Body of pancreas (tissue), 4 donors: ENCODE measurements around the gene ACTG2.

Source experiments
- POLR2A ChIP-seq, 3 donors: fragments of 450-650 bp; IDR thresholded peaks; one replicate each; pipeline ENCODE4 v1.6.1; 2016; ENCODE audit warnings: antibody characterized with exemption in 3 of 3, mild to moderate bottlenecking in 2 of 3
- TF ChIP-seq, protein P1 (sequence below), 7 experiments: fragments of 450-650 bp in 4 of 7; fragments of 200-600 bp in 3 of 7; sonication (generic) in 3 of 7; IDR thresholded peaks; one replicate each; pipeline ENCODE4 v1.5.1; 2016 to 2019; ENCODE audit warnings: antibody characterized with exemption in 7 of 7

- TF ChIP-seq POLR2A (IDR thresholded peaks at IDR 0.05), result no peak
- TF ChIP-seq, protein P1, sequence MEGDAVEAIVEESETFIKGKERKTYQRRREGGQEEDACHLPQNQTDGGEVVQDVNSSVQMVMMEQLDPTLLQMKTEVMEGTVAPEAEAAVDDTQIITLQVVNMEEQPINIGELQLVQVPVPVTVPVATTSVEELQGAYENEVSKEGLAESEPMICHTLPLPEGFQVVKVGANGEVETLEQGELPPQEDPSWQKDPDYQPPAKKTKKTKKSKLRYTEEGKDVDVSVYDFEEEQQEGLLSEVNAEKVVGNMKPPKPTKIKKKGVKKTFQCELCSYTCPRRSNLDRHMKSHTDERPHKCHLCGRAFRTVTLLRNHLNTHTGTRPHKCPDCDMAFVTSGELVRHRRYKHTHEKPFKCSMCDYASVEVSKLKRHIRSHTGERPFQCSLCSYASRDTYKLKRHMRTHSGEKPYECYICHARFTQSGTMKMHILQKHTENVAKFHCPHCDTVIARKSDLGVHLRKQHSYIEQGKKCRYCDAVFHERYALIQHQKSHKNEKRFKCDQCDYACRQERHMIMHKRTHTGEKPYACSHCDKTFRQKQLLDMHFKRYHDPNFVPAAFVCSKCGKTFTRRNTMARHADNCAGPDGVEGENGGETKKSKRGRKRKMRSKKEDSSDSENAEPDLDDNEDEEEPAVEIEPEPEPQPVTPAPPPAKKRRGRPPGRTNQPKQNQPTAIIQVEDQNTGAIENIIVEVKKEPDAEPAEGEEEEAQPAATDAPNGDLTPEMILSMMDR (IDR thresholded peaks at IDR 0.05), result no peak
Observed at GRCh38 chr2:73938718-73939352, 46.0 kb downstream of the ACTG2 start.
